Ectodermal cell (in vitro differentiated cells): Measurements from ENCODE around the gene TOMT.
A peak's percentile ranks its signal among the peaks of the same experiment; 100 is the strongest.

Experiments used
- H3K27ac ChIP-seq: 2 replicates; pipeline ENCODE4 v1.7.0; 2013; ENCODE audit warnings: mild to moderate bottlenecking, low read depth, low read length; ENCODE audit not compliant: insufficient read depth, poor library complexity, severe bottlenecking
- H3K27me3 ChIP-seq: 2 replicates; pipeline ENCODE4 v1.7.0; 2013; ENCODE audit warnings: mild to moderate bottlenecking, low read length; ENCODE audit not compliant: insufficient read depth, control insufficient read depth, poor library complexity, severe bottlenecking
- H3K36me3 ChIP-seq: one replicate; pipeline ENCODE4 v1.7.0; 2013; ENCODE audit warnings: low read length; ENCODE audit not compliant: control insufficient read depth, insufficient read depth
- H3K4me1 ChIP-seq: one replicate; pipeline ENCODE4 v1.7.0; 2013; ENCODE audit warnings: low read length; ENCODE audit not compliant: control insufficient read depth, insufficient read depth
- H3K4me3 ChIP-seq: 2 replicates; pipeline ENCODE4 v1.7.0; 2013; ENCODE audit warnings: low read depth, low read length, control low read depth; ENCODE audit not compliant: insufficient read depth
- H3K9me3 ChIP-seq: 2 replicates; pipeline ENCODE4 v1.7.0; 2013; ENCODE audit warnings: mild to moderate bottlenecking, low read length, moderate library complexity; ENCODE audit not compliant: control insufficient read depth
- WGBS, 2 experiments: methylation state at CpG; one replicate each; pipeline ENCODE4 v1.1.7; 2013; ENCODE audit warnings: missing lambda C conversion rate in 2 of 2; 5-methylcytosine and 5-hydroxymethylcytosine counted together

The TOMT gene

GRCh38 chr11:72111300-72112142 is 5.8 kb downstream of the TOMT start:
- peaks cover 25% of the 10 kb centered on the region for H3K27me3 ChIP-seq
- H3K27ac ChIP-seq, result peak overlapping the region; percentile 84
- peak overlapping the region; percentile 54 for H3K4me3 ChIP-seq
- H3K36me3 ChIP-seq, result no peaks in the 10 kb centered on the region
- H3K9me3 ChIP-seq, result no peaks in the 10 kb centered on the region
- WGBS, 2 experiments, result 9 to 14% methylated on average over 10 of the region's 10 CpGs
- no peaks in the 10 kb centered on the region for H3K4me1 ChIP-seq

DNA sequence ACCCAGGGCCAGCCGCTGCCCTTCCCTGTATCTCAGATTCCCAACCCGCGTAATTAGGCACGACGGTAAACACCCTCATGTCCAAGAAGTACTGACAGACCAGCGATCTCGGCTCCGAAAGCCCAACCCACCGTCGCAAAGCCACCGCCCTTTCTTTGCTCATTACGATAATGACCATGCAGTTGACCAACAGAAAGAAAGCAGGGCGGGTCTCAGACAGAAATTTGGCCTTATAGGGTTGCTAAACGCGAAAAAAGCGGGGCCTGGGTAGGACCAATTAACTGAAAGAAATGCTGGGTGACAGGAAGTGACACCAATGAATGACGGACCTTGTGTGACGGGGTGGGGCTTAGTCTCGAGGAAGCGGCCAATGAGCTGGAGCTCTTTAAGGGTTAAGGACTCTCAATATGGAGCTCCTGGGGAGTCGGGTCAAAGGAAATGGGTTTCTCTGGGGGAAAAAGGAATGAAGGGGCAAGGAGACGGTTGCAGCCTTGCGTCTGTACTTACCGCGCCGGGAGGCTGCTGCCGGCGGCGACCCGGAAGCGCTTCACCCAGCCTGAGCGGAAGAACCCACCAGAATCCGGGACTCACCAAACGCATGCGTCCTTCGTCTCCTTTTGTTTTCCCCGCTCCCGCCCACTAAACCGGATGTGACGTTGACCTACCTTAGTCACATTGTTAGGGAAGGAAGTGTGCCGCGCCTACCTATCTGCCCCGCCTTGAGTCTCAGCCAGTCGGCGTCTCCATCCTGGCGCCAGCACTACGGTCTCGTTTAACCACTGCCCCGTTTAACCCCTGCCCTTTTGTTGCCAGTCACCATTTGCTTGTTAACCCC is 6.6 kb downstream of the TOMT start, which contains the start of gene ANAPC15:
Gene ANAPC15, minus strand, starts transcription at position 553 of the 835 bp plus-strand sequence. CDS start 1,419 bp downstream, outside the sequence.
- peak within 1 kb of the TSS; percentile 54 for H3K4me3 ChIP-seq
- peaks cover 33% of the 10 kb centered on the region for H3K27me3 ChIP-seq
- no peaks in the 10 kb centered on the region for H3K36me3 ChIP-seq
- 0% methylated on average over 49 of the region's 49 CpGs for WGBS, 2 experiments
- peak within 1 kb of the TSS; percentile 84 for H3K27ac ChIP-seq
- no peaks in the 10 kb centered on the region for H3K9me3 ChIP-seq
- no peaks in the 10 kb centered on the region for H3K4me1 ChIP-seq

- Histone ChIP-seq H3K27ac (peak overlapping the region; percentile 84), H3K36me3 (no peaks in the 10 kb centered on the region), H3K4me3 (peak overlapping the region; percentile 54), H3K9me3 (no peaks in the 10 kb centered on the region), H3K4me1 (no peaks in the 10 kb centered on the region), H3K27me3 (peaks cover 35% of the 10 kb centered on the region)
- 69 to 70% methylated on average over 8 to 9 of the region's 9 CpGs for WGBS, 2 experiments
Observed at GRCh38 chr11:72112978-72113808, 7.5 kb downstream of the TOMT start.

- 90 to 97% methylated on average over 1 of the region's 1 CpG for WGBS, 2 experiments
- Histone ChIP-seq H3K4me3 (no peak overlapping the region), H3K9me3 (no peaks in the 10 kb centered on the region)
Observed at GRCh38 chr11:72114570-72114969, 8.8 kb downstream of the TOMT start.

GRCh38 chr11:72116019-72116755 is 10.5 kb downstream of the TOMT start:
- 92 to 93% methylated on average over 6 of the region's 6 CpGs for WGBS, 2 experiments
- Histone ChIP-seq H3K4me1 (no peaks in the 10 kb centered on the region), H3K4me3 (no peak overlapping the region), H3K9me3 (no peaks in the 10 kb centered on the region), H3K36me3 (no peaks in the 10 kb centered on the region), H3K27ac (no peak overlapping the region), H3K27me3 (peaks cover 42% of the 10 kb centered on the region)

More at GRCh38 chr11:72114570-72114969, 8.8 kb downstream of the TOMT start:
- peaks cover 42% of the 10 kb centered on the region for H3K27me3 ChIP-seq
- no peaks in the 10 kb centered on the region for H3K4me1 ChIP-seq
- H3K36me3 ChIP-seq, result no peaks in the 10 kb centered on the region
- H3K27ac ChIP-seq, result no peak overlapping the region

- Histone ChIP-seq H3K4me3 (no peak overlapping the region), H3K27me3 (peaks cover 43% of the 10 kb centered on the region), H3K9me3 (no peaks in the 10 kb centered on the region), H3K36me3 (no peaks in the 10 kb centered on the region), H3K4me1 (no peaks in the 10 kb centered on the region), H3K27ac (no peak overlapping the region)
- 84 to 90% methylated on average over 5 to 6 of the region's 6 CpGs for WGBS, 2 experiments
Observed at GRCh38 chr11:72119198-72119597, 13.5 kb downstream of the TOMT start.

DNA sequence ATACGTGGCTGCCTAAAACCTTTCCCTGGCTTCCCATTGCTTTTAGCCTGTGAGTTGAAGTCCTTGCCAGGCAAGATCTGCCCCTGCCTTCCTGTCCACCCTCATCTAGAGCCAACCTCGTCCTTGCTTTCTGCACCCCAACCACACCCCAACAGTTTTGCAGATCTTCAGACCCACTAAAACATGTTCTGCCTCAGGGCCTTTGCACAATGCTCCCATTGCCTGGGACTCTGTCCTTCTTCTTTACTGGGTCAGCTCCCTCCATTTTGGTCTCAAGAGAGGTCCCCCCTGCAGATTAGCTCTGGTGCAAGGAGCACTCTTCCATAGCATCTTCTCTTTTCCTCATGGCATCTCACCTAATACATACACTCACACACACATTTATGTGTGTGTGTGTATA is 15.2 kb downstream of the TOMT start:
- WGBS, 2 experiments, result 87 to 92% methylated on average over 2 of the region's 2 CpGs
- H3K4me3 ChIP-seq, result no peak overlapping the region
- H3K27me3 ChIP-seq, result peaks cover 26% of the 10 kb centered on the region
- H3K9me3 ChIP-seq, result no peaks in the 10 kb centered on the region
- no peak overlapping the region for H3K27ac ChIP-seq
- no peaks in the 10 kb centered on the region for H3K36me3 ChIP-seq
- no peaks in the 10 kb centered on the region for H3K4me1 ChIP-seq

DNA sequence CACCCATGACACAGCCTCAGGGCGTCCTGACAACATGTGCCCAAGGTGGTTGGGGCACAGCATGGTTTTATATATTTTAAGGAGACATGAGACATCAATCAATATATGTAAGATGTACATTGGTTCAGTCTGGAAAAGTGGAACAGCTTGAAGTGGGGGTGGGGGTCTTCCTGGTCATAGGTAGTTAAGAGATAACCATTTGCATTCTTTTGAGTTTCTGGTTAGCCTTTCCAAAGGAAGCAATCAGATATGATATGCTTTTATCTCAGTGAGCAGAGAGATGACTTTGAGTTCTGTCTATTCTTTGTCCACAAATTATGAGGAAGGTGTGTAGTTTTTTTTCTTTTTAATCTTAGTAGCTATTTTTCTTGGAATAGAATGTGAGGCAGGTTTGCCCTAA is 16.9 kb downstream of the TOMT start:
- 59 to 91% methylated on average over 1 of the region's 1 CpG for WGBS, 2 experiments
- no peak overlapping the region for H3K4me3 ChIP-seq
- no peaks in the 10 kb centered on the region for H3K9me3 ChIP-seq
- no peak overlapping the region for H3K27ac ChIP-seq
- H3K36me3 ChIP-seq, result no peaks in the 10 kb centered on the region
- H3K27me3 ChIP-seq, result peaks cover 10% of the 10 kb centered on the region
- no peaks in the 10 kb centered on the region for H3K4me1 ChIP-seq

GRCh38 chr11:72123117-72123653 is 17.5 kb downstream of the TOMT start:
- WGBS, 2 experiments, result 82% methylated on average over 3 of the region's 3 CpGs
- Histone ChIP-seq H3K27me3 (peaks cover 10% of the 10 kb centered on the region), H3K27ac (no peak overlapping the region), H3K9me3 (no peaks in the 10 kb centered on the region), H3K36me3 (no peaks in the 10 kb centered on the region), H3K4me3 (no peak overlapping the region), H3K4me1 (no peaks in the 10 kb centered on the region)
